Erythroblast (primary cell): ENCODE results near the gene CITED2.

Source experiments
- GATA1 ChIP-seq: IDR thresholded peaks from 2 replicates; pipeline ENCODE4 v1.6.1; 2011; ENCODE audit warnings: low read depth, mild to moderate bottlenecking, control low read depth, low read length, moderate library complexity
- POLR2A ChIP-seq: IDR thresholded peaks from 2 replicates; pipeline ENCODE4 v1.6.1; 2011; ENCODE audit warnings: mild to moderate bottlenecking, low read length

DNA sequence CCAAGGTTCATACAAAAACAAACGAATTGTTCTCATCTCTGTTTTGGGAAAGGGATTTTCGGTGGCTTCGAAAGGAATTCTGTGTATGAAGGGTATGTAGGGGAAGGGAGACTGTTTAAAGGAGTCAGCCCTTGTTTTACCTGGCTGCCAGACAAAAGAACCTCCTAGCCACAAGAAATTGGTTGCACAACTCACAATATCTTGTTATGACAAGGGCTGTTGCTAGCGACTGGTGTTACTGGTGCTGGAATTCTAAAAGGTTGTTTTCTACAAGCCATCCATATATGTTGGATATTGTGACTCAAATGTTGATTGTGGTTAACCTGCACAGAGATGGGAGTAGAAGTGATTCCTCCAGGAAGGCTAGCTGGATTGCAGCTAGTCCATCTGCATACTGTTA is 34.6 kb upstream of the CITED2 start:
- TF ChIP-seq POLR2A: no peak
- TF ChIP-seq GATA1: no peak
